Fibroblast of skin of scalp (primary cell): ENCODE measurements around the gene VAT1L.
A peak's percentile ranks its signal among the peaks of the same experiment; 100 is the strongest.

ENCODE experiments used
- DNase-seq: peaks from one replicate; pipeline ENCODE4 v3.0.0-alpha.2; 2013

The VAT1L gene

GRCh38 chr16:77782694-77783093, 5.7 kb upstream of the VAT1L start:
- no peak for DNase-seq

GRCh38 chr16:77784441-77785372, 3.7 kb upstream of the VAT1L start:
- DNase-seq = no peak

- no peak for DNase-seq
Observed at GRCh38 chr16:77785373-77785764, 3.0 kb upstream of the VAT1L start.

GRCh38 chr16:77786186-77786847, 2.0 kb upstream of the VAT1L start:
- DNase-seq = no peak

- no peak for DNase-seq
Observed at GRCh38 chr16:77787452-77787851, 912 bp upstream of the VAT1L start.

GRCh38 chr16:77789085-77790008, 983 bp downstream of the VAT1L start:
- DNase-seq = no peak

GRCh38 chr16:77790009-77790372, 1.6 kb downstream of the VAT1L start:
- DNase-seq = no peak

GRCh38 chr16:77790912-77791311, 2.5 kb downstream of the VAT1L start:
- no peak for DNase-seq

- no peak for DNase-seq
Observed at GRCh38 chr16:77793417-77793816, 5.1 kb downstream of the VAT1L start.

GRCh38 chr16:77794586-77794985, 6.2 kb downstream of the VAT1L start:
- DNase-seq = peak; percentile 24

- DNase-seq = no peak
Observed at GRCh38 chr16:77801817-77802216, 13.5 kb downstream of the VAT1L start.

GRCh38 chr16:77805398-77805797, 17.0 kb downstream of the VAT1L start:
- no peak for DNase-seq

GRCh38 chr16:77807021-77807420, 18.7 kb downstream of the VAT1L start:
- no peak for DNase-seq

GRCh38 chr16:77812856-77813500, 24.6 kb downstream of the VAT1L start:
- no peak for DNase-seq

GRCh38 chr16:77816293-77816692, 27.9 kb downstream of the VAT1L start:
- no peak for DNase-seq

- DNase-seq = no peak
Observed at GRCh38 chr16:77820340-77820739, 32.0 kb downstream of the VAT1L start.

GRCh38 chr16:77822661-77823060, 34.3 kb downstream of the VAT1L start:
- DNase-seq = no peak

GRCh38 chr16:77823067-77823466, 34.7 kb downstream of the VAT1L start:
- no peak for DNase-seq

GRCh38 chr16:77825196-77825595, 36.8 kb downstream of the VAT1L start:
- no peak for DNase-seq

GRCh38 chr16:77827032-77827431, 38.7 kb downstream of the VAT1L start:
- DNase-seq = no peak

GRCh38 chr16:77833921-77834634, 45.7 kb downstream of the VAT1L start:
- DNase-seq = peak; percentile 75
